Measurements from ENCODE around the gene MFSD12. TPM values are rescaled to one million over a fixed set of nuclear protein-coding genes. Genes with fewer than 3 reads are reported as not detected.
"Not testable (repeated sequence)": the region's sequence is repeated elsewhere in the genome, so short reads cannot be mapped to it uniquely, and the experiment has no call there.

The MFSD12 gene
- total RNA-seq, 2 experiments from 2014 or later, result 78.8 to 79.4 TPM

DNA sequence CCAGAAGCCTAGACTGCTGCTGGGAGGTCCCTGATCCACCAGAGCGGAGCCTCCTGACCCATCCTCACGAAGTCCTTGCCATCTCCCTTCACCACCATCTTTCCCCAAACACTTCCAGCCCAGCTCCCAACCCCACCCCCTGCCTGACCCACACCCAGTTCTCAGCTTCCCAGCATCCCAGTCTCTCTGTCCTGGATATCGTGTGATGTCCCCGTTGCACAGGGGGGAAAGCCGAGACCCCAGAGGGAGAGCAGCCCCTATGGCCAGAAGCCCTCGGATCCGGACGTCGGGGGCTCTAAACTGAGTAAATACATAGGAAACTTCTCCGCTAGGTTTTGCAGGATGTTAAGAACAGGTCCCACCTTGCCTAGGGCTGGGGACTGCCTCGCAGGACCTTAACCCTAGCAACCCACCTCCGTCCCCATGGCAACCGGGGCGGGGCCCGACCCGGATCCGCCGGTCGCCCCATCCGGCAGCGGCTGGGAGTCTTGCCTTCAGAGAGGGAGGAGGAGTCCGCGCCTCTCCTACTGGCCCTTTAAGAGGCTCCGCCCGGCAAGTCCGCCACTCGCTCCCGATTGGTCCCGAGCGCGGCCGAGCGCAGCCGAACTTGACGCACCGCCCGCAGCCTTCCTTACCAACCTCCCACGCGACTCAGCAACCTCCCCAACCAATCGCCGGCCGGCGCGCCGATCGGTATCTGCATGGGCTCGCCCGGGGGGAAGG lies 14.9 kb upstream of the MFSD12 start:
- CTCF ChIA-PET (ENCODE audit: unreplicated experiment), result no interaction called here
- H3K4me3 ChIP-seq (ENCODE audit: low read depth, low read length, poor library complexity, severe bottlenecking), result peak overlapping the region; percentile 98

DNA sequence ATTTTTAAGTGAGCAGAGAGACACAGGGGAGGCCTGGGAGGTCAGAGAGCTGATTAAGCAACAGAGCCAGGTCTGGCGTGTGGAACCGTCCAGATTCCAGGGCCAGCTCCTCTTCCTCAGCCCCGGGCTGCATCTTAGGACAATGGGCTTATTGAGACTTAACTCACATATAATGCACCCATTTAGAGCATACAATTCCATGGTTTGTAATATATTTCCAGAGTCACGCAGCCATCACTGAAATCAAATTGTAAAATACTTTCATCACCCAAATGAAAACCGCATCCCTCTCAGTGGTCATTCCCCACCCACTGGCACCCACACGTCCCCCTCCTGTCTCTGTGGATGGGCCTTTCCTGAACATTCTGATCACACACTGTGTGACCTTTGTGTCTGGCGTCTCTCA lies 13.2 kb upstream of the MFSD12 start:
- intact Hi-C loops (cut with micrococcal nuclease; ENCODE audit: unreplicated experiment), result loop anchor here (5.0 kb wide), 1 partner anchor 63 kb away; the partner anchor contains the start of gene FZR1
- POLR2A ChIA-PET, result no interaction called here

More for the DNA sequence above, 14.9 kb upstream of the MFSD12 start:
- Histone ChIP-seq H3K4me1 (ENCODE audit: insufficient read depth, low read length, poor library complexity, severe bottlenecking) (peaks cover 6% of the 10 kb centered on the region), H2AFZ (ENCODE audit: low read length) (peak overlapping the region; percentile 40; the same call in 1 of the 2 replicates), H3K9me2 (ENCODE audit: insufficient read depth, low read length) (no peaks in the 10 kb centered on the region), H4K20me1 (ENCODE audit: insufficient read depth, low read length) (no peaks in the 10 kb centered on the region), H3K36me3 (ENCODE audit: insufficient read depth, low read length) (peaks cover 25% of the 10 kb centered on the region), H3K79me2 (ENCODE audit: insufficient read depth, low read depth, low read length) (peaks cover 5% of the 10 kb centered on the region; the same call in 1 of the 2 replicates), H3K4me2 (ENCODE audit: low read length) (peak overlapping the region; percentile 88), H3K9me3 (ENCODE audit: low read length) (no peaks in the 10 kb centered on the region), H3K27ac (ENCODE audit: low read depth, low read length, poor library complexity, severe bottlenecking) (peak overlapping the region; percentile 12)
- peak; percentile 99 for DNase-seq (ENCODE audit: low spot score)
- intact Hi-C loops (cut with micrococcal nuclease; ENCODE audit: unreplicated experiment), result loop anchor here (1.0 to 5.0 kb wide), 2 partner anchors 15 to 65 kb away; partner anchors contain the start of genes FZR1 and MFSD12
- no peak for TF ChIP-seq EZH2phosphoT487 (IDR thresholded peaks at IDR 0.05; ENCODE audit: borderline replicate concordance, low read depth, low read length)
- TF ChIP-seq, protein P1, sequence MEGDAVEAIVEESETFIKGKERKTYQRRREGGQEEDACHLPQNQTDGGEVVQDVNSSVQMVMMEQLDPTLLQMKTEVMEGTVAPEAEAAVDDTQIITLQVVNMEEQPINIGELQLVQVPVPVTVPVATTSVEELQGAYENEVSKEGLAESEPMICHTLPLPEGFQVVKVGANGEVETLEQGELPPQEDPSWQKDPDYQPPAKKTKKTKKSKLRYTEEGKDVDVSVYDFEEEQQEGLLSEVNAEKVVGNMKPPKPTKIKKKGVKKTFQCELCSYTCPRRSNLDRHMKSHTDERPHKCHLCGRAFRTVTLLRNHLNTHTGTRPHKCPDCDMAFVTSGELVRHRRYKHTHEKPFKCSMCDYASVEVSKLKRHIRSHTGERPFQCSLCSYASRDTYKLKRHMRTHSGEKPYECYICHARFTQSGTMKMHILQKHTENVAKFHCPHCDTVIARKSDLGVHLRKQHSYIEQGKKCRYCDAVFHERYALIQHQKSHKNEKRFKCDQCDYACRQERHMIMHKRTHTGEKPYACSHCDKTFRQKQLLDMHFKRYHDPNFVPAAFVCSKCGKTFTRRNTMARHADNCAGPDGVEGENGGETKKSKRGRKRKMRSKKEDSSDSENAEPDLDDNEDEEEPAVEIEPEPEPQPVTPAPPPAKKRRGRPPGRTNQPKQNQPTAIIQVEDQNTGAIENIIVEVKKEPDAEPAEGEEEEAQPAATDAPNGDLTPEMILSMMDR (conservative IDR thresholded peaks at IDR 0.05; ENCODE audit: low read length), result no peak
- POLR2A ChIA-PET, result no interaction called here
- BruUV-seq (replicated peaks), result no TSS peak

DNA sequence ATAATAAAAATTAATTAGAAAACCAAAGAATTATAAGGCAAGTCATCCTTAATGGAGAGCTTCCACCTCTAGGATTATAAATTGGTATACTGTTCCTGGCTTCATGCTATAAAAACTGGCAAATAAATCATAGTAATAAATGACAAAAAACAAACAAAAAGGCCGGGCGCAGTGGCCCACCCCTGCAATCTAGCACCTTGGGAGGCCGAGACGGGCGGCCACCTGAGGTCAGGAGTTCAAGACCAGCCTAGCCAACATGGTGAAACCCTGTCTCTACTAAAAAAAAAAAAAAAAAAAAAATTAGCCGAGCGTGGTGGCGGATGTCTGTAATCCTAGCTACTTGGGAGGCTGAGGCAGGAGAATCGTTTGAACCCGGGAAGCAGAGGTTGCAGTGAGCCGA lies 12.7 kb upstream of the MFSD12 start:
- H3K27ac ChIP-seq (ENCODE audit: low read depth, low read length, poor library complexity, severe bottlenecking); H3K9me2 ChIP-seq (ENCODE audit: insufficient read depth, low read length); H3K79me2 ChIP-seq (ENCODE audit: insufficient read depth, low read depth, low read length); H3K36me3 ChIP-seq (ENCODE audit: insufficient read depth, low read length); H2AFZ ChIP-seq (ENCODE audit: low read length); CTCF ChIA-PET (ENCODE audit: unreplicated experiment); H3K9me3 ChIP-seq (ENCODE audit: low read length); H3K4me1 ChIP-seq (ENCODE audit: insufficient read depth, low read length, poor library complexity, severe bottlenecking); BruUV-seq (replicated peaks); H3K4me3 ChIP-seq (ENCODE audit: low read depth, low read length, poor library complexity, severe bottlenecking); H4K20me1 ChIP-seq (ENCODE audit: insufficient read depth, low read length); DNase-seq (ENCODE audit: low spot score); H3K4me2 ChIP-seq (ENCODE audit: low read length): not testable (repeated sequence)
- intact Hi-C loops (cut with micrococcal nuclease; ENCODE audit: unreplicated experiment), result loop anchor here (5.0 kb wide), 1 partner anchor 63 kb away; the partner anchor contains the start of gene FZR1
- POLR2A ChIA-PET, result interaction anchor here (0.6 kb wide), 1 partner anchor 16 kb away, joined by 4 read pairs; no protein-coding TSS in a partner anchor

More for the DNA sequence above, 13.2 kb upstream of the MFSD12 start:
- Histone ChIP-seq H3K9me3 (ENCODE audit: low read length) (no peaks in the 10 kb centered on the region), H2AFZ (ENCODE audit: low read length) (no peak overlapping the region), H3K4me2 (ENCODE audit: low read length) (no peak overlapping the region), H3K4me1 (ENCODE audit: insufficient read depth, low read length, poor library complexity, severe bottlenecking) (peaks cover 6% of the 10 kb centered on the region), H3K79me2 (ENCODE audit: insufficient read depth, low read depth, low read length) (peaks cover 5% of the 10 kb centered on the region; the same call in 1 of the 2 replicates), H4K20me1 (ENCODE audit: insufficient read depth, low read length) (no peaks in the 10 kb centered on the region), H3K27ac (ENCODE audit: low read depth, low read length, poor library complexity, severe bottlenecking) (no peak overlapping the region), H3K9me2 (ENCODE audit: insufficient read depth, low read length) (no peaks in the 10 kb centered on the region), H3K4me3 (ENCODE audit: low read depth, low read length, poor library complexity, severe bottlenecking) (no peak overlapping the region), H3K36me3 (ENCODE audit: insufficient read depth, low read length) (peaks cover 14% of the 10 kb centered on the region; the same call in 1 of the 2 replicates)
- DNase-seq (ENCODE audit: low spot score), result no peak
- TF ChIP-seq EZH2phosphoT487 (IDR thresholded peaks at IDR 0.05; ENCODE audit: borderline replicate concordance, low read depth, low read length), result no peak
- TF ChIP-seq, protein P1 (conservative IDR thresholded peaks at IDR 0.05; ENCODE audit: low read length), result no peak
- BruUV-seq (replicated peaks), result no TSS peak
- CTCF ChIA-PET (ENCODE audit: unreplicated experiment), result no interaction called here
